A673 (cell line): ENCODE measurements around the gene AKT3. TPM values are rescaled to one million over a fixed set of nuclear protein-coding genes. Genes with fewer than 3 reads are reported as not detected.

Experiments used
- BruUV-seq: library from RNA; stranded (reverse); fragments of 400-500 nt; replicated peaks from 2 replicates; lab custom pipeline; 2021; lab: Mats Ljungman, UMichigan
- CTCF ChIA-PET: fragments of 300-600 bp; sonication (Branson Sonifier 250); formaldehyde crosslinking; loops from one replicate; lab custom pipeline; 2022; ENCODE audit warnings: antibody characterized with exemption; lab: Charles Lee
- POLR2A ChIA-PET: fragments of 300-600 bp; sonication (Branson Sonifier 250); formaldehyde crosslinking; loops from one replicate; lab custom pipeline; 2022; ENCODE audit warnings: antibody characterized with exemption; ENCODE audit not compliant: low non-redundant PET; lab: Charles Lee
- DNase-seq: peaks from one replicate; pipeline ENCODE4 v3.0.0-alpha.2; 2015; ENCODE audit warnings: low spot score
- H3K27ac ChIP-seq: fragments of 200-600 bp; sonication (generic); 2 replicates; pipeline ENCODE4 v1.5.1; 2016; ENCODE audit warnings: mixed run types, low read depth, mild to moderate bottlenecking, mixed read lengths, antibody characterized with exemption, low read length; ENCODE audit not compliant: poor library complexity, severe bottlenecking
- H3K27me3 ChIP-seq: fragments of 200-600 bp; sonication (generic); replicated peaks from 2 replicates; pipeline ENCODE4 v1.6.1; 2017; ENCODE audit warnings: mixed run types, low read depth, mild to moderate bottlenecking, mixed read lengths, antibody characterized with exemption, low read length; ENCODE audit not compliant: insufficient read depth, poor library complexity
- H3K36me3 ChIP-seq: fragments of 200-600 bp; sonication (generic); 2 replicates; pipeline ENCODE4 v1.6.1; 2016; ENCODE audit warnings: mixed run types, mild to moderate bottlenecking, mixed read lengths, antibody characterized with exemption, low read length; ENCODE audit not compliant: insufficient read depth, poor library complexity, severe bottlenecking
- H3K4me1 ChIP-seq: fragments of 200-600 bp; sonication (generic); 2 replicates; pipeline ENCODE4 v1.6.1; 2017; ENCODE audit warnings: mixed run types, mild to moderate bottlenecking, mixed read lengths, antibody characterized with exemption, low read length; ENCODE audit not compliant: insufficient read depth, poor library complexity, severe bottlenecking
- H3K4me3 ChIP-seq: fragments of 200-600 bp; sonication (generic); 2 replicates; pipeline ENCODE4 v1.5.1; 2016; ENCODE audit warnings: low read depth, mixed run types, mild to moderate bottlenecking, mixed read lengths, low read length; ENCODE audit not compliant: poor library complexity, severe bottlenecking
- H3K9me3 ChIP-seq: fragments of 200-600 bp; sonication (generic); 2 replicates; pipeline ENCODE4 v1.6.1; 2016; ENCODE audit warnings: mixed run types, low read depth, mild to moderate bottlenecking, mixed read lengths, antibody characterized with exemption, low read length; ENCODE audit not compliant: poor library complexity, severe bottlenecking
- CTCF ChIP-seq: fragments of 300-800, 200-600 bp; sonication (generic); conservative IDR thresholded peaks from 2 replicates; pipeline ENCODE4 v1.5.1; 2017; ENCODE audit warnings: low read depth, mild to moderate bottlenecking, antibody characterized with exemption, low read length, moderate library complexity, mixed read lengths
- EZH2 ChIP-seq: fragments of 200-600 bp; sonication (generic); IDR thresholded peaks from 2 replicates; pipeline ENCODE4 v1.6.1; 2017; ENCODE audit warnings: borderline replicate concordance, low read depth, mild to moderate bottlenecking, mixed read lengths, antibody characterized with exemption, low read length; ENCODE audit not compliant: poor library complexity, severe bottlenecking
- intact Hi-C: fragments of 100-400 bp; cut with micrococcal nuclease; formaldehyde crosslinking; loops from one replicate; pipeline ENCODE4 v1.10.0; 2022; ENCODE audit not compliant: unreplicated experiment
- total RNA-seq: library from RNA; stranded (reverse); gene quantifications from 2 replicates; pipeline ENCODE4 v1.2.3, GENCODE V29; 2021

The AKT3 gene
- total RNA-seq, 1 experiment from 2014 or later = 14.4 TPM

- no peaks in the 10 kb centered on the region for H3K9me3 ChIP-seq
- H3K27ac ChIP-seq = no peak overlapping the region
- H3K27me3 ChIP-seq = no peaks in the 10 kb centered on the region
- ChIA-PET POLR2A (no interaction called here), CTCF (no interaction called here)
- no TSS peak for BruUV-seq
- H3K4me1 ChIP-seq = no peaks in the 10 kb centered on the region
- H3K4me3 ChIP-seq = no peak overlapping the region
- intact Hi-C loops = no loop called here
- TF ChIP-seq EZH2 = no peak
- no peak for TF ChIP-seq CTCF
- H3K36me3 ChIP-seq = no peaks in the 10 kb centered on the region
- no peak for DNase-seq
These were observed 210.9 kb downstream of the AKT3 start for GRCh38 chr1:243639027-243639658.

GRCh38 chr1:243638186-243638585, 211.9 kb downstream of the AKT3 start:
- Histone ChIP-seq H3K4me3 (no peak overlapping the region), H3K27ac (no peak overlapping the region), H3K36me3 (no peaks in the 10 kb centered on the region), H3K4me1 (no peaks in the 10 kb centered on the region), H3K9me3 (no peaks in the 10 kb centered on the region), H3K27me3 (no peaks in the 10 kb centered on the region)
- no peak for DNase-seq
- ChIA-PET CTCF (no interaction called here), POLR2A (no interaction called here)
- no TSS peak for BruUV-seq
- intact Hi-C loops = no loop called here
- TF ChIP-seq EZH2 (no peak), CTCF (no peak)

- Histone ChIP-seq H3K4me3 (no peak overlapping the region), H3K27ac (no peak overlapping the region), H3K27me3 (no peaks in the 10 kb centered on the region), H3K9me3 (no peaks in the 10 kb centered on the region), H3K36me3 (no peaks in the 10 kb centered on the region), H3K4me1 (no peaks in the 10 kb centered on the region)
- DNase-seq = no peak
- TF ChIP-seq CTCF (no peak), EZH2 (no peak)
- ChIA-PET POLR2A (no interaction called here), CTCF (no interaction called here)
- intact Hi-C loops = no loop called here
- no TSS peak for BruUV-seq
These were observed 221.6 kb downstream of the AKT3 start for GRCh38 chr1:243628476-243628907.
